Loucy (cell line): Measurements from ENCODE around the gene TRPV2.

Experiments
- H2AFZ ChIP-seq: fragments of 200-600 bp; sonication (generic); 2 replicates; pipeline ENCODE4 v1.6.0; 2016; ENCODE audit warnings: antibody characterized with exemption, mild to moderate bottlenecking, low read length, moderate library complexity
- H3F3A ChIP-seq: fragments of 200-600 bp; 2 replicates; pipeline ENCODE4 v1.6.0; 2016; ENCODE audit warnings: antibody characterized with exemption, low read depth, mild to moderate bottlenecking
- H3K27me3 ChIP-seq: fragments of 200-600 bp; sonication (generic); 2 replicates; pipeline ENCODE4 v1.6.1; 2014; ENCODE audit warnings: low read length, mild to moderate bottlenecking; ENCODE audit not compliant: insufficient read depth, poor library complexity, severe bottlenecking
- H3K36me3 ChIP-seq: fragments of 200-600 bp; sonication (generic); 2 replicates; pipeline ENCODE4 v1.6.1; 2016; ENCODE audit warnings: low read length; ENCODE audit not compliant: insufficient read depth
- H3K4me1 ChIP-seq: fragments of 200-600 bp; sonication (generic); 2 replicates; pipeline ENCODE4 v1.5.1; 2014; ENCODE audit warnings: low read length, mild to moderate bottlenecking; ENCODE audit not compliant: insufficient read depth, poor library complexity, severe bottlenecking
- H3K4me2 ChIP-seq: fragments of 200-600 bp; sonication (generic); 2 replicates; pipeline ENCODE4 v1.6.0; 2014; ENCODE audit warnings: antibody characterized with exemption, low read length, low read depth, mild to moderate bottlenecking; ENCODE audit not compliant: poor library complexity, severe bottlenecking
- H3K4me3 ChIP-seq: fragments of 200-600 bp; sonication (generic); 2 replicates; pipeline ENCODE4 v1.5.1; 2014; ENCODE audit warnings: low read length, mild to moderate bottlenecking, mixed read lengths; ENCODE audit not compliant: poor library complexity, severe bottlenecking
- H3K79me2 ChIP-seq: fragments of 200-600 bp; sonication (generic); 2 replicates; pipeline ENCODE4 v1.6.1; 2014; ENCODE audit warnings: low read length; ENCODE audit not compliant: insufficient read depth
- H3K9ac ChIP-seq: fragments of 200-600 bp; sonication (generic); 2 replicates; pipeline ENCODE4 v1.6.0; 2014; ENCODE audit warnings: mild to moderate bottlenecking, low read depth, low read length, moderate library complexity; ENCODE audit not compliant: poor library complexity, severe bottlenecking
- H3K9me2 ChIP-seq: fragments of 200-600 bp; sonication (generic); replicated peaks from 2 replicates; pipeline ENCODE4 v1.6.1; 2016; ENCODE audit warnings: low read depth, low read length, mixed read lengths
- H3K9me3 ChIP-seq: fragments of 200-600 bp; sonication (generic); 2 replicates; pipeline ENCODE4 v1.6.1; 2014; ENCODE audit warnings: mild to moderate bottlenecking, antibody characterized with exemption, low read length, low read depth; ENCODE audit not compliant: insufficient read depth
- H4K20me1 ChIP-seq: fragments of 200-600 bp; sonication (generic); 2 replicates; pipeline ENCODE4 v1.6.0; 2014; ENCODE audit warnings: antibody characterized with exemption, low read length, mild to moderate bottlenecking; ENCODE audit not compliant: insufficient read depth, poor library complexity, severe bottlenecking
- EZH2phosphoT487 ChIP-seq: fragments of 200-600 bp; IDR thresholded peaks from 2 replicates; pipeline ENCODE4 v1.6.1; 2018; ENCODE audit warnings: antibody characterized with exemption, mild to moderate bottlenecking, moderate library complexity, borderline replicate concordance
- TF ChIP-seq, protein P1 (sequence below): fragments of 200-600 bp; sonication (generic); conservative IDR thresholded peaks from 2 replicates; pipeline ENCODE4 v1.5.1; 2014; ENCODE audit warnings: mild to moderate bottlenecking, antibody characterized with exemption, low read length

Gene TRPV2

DNA sequence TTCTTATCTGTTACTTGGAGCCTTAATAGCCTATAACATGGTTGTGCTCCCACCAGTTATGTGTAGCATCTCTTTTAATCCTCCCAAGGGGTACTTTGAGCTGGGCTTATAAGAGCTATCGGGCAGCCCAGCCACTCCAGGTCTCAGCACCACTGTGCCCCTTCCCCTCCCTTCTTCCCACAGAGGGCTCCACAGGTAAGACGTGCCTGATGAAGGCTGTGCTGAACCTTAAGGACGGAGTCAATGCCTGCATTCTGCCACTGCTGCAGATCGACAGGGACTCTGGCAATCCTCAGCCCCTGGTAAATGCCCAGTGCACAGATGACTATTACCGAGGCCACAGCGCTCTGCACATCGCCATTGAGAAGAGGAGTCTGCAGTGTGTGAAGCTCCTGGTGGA is 7.0 kb downstream of the TRPV2 start:
- Histone ChIP-seq H3K79me2 (peaks cover 25% of the 10 kb centered on the region), H3K9ac (no peak overlapping the region), H3K4me1 (peaks cover 23% of the 10 kb centered on the region), H3K36me3 (peaks cover 23% of the 10 kb centered on the region; the same call in 1 of the 2 replicates), H3K4me2 (no peak overlapping the region), H4K20me1 (peaks cover 4% of the 10 kb centered on the region), H3F3A (no peaks in the 10 kb centered on the region), H2AFZ (no peak overlapping the region), H3K27me3 (no peaks in the 10 kb centered on the region), H3K4me3 (no peak overlapping the region), H3K9me2 (no peaks in the 10 kb centered on the region), H3K9me3 (no peaks in the 10 kb centered on the region)
- TF ChIP-seq, protein P1, sequence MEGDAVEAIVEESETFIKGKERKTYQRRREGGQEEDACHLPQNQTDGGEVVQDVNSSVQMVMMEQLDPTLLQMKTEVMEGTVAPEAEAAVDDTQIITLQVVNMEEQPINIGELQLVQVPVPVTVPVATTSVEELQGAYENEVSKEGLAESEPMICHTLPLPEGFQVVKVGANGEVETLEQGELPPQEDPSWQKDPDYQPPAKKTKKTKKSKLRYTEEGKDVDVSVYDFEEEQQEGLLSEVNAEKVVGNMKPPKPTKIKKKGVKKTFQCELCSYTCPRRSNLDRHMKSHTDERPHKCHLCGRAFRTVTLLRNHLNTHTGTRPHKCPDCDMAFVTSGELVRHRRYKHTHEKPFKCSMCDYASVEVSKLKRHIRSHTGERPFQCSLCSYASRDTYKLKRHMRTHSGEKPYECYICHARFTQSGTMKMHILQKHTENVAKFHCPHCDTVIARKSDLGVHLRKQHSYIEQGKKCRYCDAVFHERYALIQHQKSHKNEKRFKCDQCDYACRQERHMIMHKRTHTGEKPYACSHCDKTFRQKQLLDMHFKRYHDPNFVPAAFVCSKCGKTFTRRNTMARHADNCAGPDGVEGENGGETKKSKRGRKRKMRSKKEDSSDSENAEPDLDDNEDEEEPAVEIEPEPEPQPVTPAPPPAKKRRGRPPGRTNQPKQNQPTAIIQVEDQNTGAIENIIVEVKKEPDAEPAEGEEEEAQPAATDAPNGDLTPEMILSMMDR, result no peak

DNA sequence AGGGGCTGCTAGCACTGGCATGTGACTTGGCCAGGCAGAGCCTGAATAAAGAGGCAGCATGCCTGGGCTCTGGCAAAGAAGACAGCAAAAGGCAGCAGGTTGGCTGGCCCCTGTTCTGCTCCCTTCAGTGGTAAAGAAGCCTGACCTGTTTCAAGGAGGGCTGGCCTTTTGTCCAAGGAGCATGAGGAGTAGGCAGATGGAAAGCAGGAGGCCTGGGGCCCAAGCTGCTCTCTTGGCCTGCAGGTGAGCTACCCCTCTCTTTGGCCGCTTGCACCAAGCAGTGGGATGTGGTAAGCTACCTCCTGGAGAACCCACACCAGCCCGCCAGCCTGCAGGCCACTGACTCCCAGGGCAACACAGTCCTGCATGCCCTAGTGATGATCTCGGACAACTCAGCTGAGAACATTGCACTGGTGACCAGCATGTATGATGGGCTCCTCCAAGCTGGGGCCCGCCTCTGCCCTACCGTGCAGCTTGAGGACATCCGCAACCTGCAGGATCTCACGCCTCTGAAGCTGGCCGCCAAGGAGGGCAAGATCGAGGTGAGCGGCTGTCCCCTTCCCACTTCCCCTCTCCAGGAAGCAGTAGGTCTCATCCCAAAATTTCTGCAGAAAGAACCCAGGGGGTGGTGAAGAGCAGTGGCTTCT is 8.0 kb downstream of the TRPV2 start:
- Histone ChIP-seq H3K9me2 (no peaks in the 10 kb centered on the region), H4K20me1 (peaks cover 4% of the 10 kb centered on the region), H2AFZ (no peak overlapping the region), H3K4me3 (no peak overlapping the region), H3K4me2 (no peak overlapping the region), H3K4me1 (peaks cover 13% of the 10 kb centered on the region), H3K9me3 (no peaks in the 10 kb centered on the region), H3K36me3 (peaks cover 29% of the 10 kb centered on the region; the same call in 1 of the 2 replicates), H3K9ac (no peak overlapping the region), H3K27me3 (no peaks in the 10 kb centered on the region), H3F3A (no peaks in the 10 kb centered on the region), H3K79me2 (peaks cover 16% of the 10 kb centered on the region; the same call in 1 of the 2 replicates)
- TF ChIP-seq EZH2phosphoT487, result no peak
- TF ChIP-seq, protein P1, result no peak

DNA sequence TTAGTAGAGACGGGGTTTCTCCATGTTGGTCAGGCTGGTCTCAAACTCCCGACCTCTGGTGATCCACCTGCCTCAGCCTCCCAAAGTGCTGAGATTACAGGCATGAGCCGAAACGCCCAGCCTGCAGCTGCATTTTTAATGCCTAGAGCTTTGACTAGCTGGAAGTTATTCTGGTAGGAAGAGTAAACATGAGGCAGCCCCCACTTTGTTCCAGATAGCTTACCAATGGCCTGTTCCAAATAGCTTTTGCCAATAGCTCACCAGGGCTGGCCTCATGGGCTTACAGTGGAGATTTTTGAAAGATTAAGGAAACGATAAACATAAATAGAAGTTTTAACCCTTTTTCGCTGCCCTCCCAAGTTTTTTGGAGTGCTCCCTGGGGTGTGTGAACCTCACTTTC is 9.8 kb downstream of the TRPV2 start:
- peaks cover 37% of the 10 kb centered on the region; the same call in 1 of the 2 replicates for H3K36me3 ChIP-seq

More for the DNA sequence above, 9.8 kb downstream of the TRPV2 start:
- H3K4me1 ChIP-seq, result no peaks in the 10 kb centered on the region
- peaks cover 4% of the 10 kb centered on the region for H4K20me1 ChIP-seq
- no peaks in the 10 kb centered on the region for H3K27me3 ChIP-seq
- H3K9me3 ChIP-seq, result no peaks in the 10 kb centered on the region
- H3F3A ChIP-seq, result no peaks in the 10 kb centered on the region
- no peaks in the 10 kb centered on the region for H3K79me2 ChIP-seq
- no peak for TF ChIP-seq EZH2phosphoT487
- TF ChIP-seq, protein P1, result no peak
- no peak overlapping the region for H3K4me2 ChIP-seq
- no peaks in the 10 kb centered on the region for H3K9me2 ChIP-seq
- H2AFZ ChIP-seq, result no peak overlapping the region
- no peak overlapping the region for H3K4me3 ChIP-seq
- H3K9ac ChIP-seq, result no peak overlapping the region
